ENCODE measurements around the gene SFTA2.

GRCh38 chr6:30894381-30894780 is 37.6 kb downstream of the SFTA2 start:
- TF ChIP-seq POLR2AphosphoS5 (IDR thresholded peaks at IDR 0.05; ENCODE audit: low read depth, low read length) (no peak), TAF1 (IDR thresholded peaks at IDR 0.05; ENCODE audit: borderline replicate concordance, insufficient read depth, low read length) (no peak), SIN3A (IDR thresholded peaks at IDR 0.05; ENCODE audit: borderline replicate concordance, insufficient read depth, low read length) (no peak), FOXP2 (optimal IDR thresholded peaks at IDR 0.05; ENCODE audit: borderline replicate concordance, extremely low read depth, extremely low read length, insufficient read depth) (no peak)
- TF ChIP-seq, protein P1, sequence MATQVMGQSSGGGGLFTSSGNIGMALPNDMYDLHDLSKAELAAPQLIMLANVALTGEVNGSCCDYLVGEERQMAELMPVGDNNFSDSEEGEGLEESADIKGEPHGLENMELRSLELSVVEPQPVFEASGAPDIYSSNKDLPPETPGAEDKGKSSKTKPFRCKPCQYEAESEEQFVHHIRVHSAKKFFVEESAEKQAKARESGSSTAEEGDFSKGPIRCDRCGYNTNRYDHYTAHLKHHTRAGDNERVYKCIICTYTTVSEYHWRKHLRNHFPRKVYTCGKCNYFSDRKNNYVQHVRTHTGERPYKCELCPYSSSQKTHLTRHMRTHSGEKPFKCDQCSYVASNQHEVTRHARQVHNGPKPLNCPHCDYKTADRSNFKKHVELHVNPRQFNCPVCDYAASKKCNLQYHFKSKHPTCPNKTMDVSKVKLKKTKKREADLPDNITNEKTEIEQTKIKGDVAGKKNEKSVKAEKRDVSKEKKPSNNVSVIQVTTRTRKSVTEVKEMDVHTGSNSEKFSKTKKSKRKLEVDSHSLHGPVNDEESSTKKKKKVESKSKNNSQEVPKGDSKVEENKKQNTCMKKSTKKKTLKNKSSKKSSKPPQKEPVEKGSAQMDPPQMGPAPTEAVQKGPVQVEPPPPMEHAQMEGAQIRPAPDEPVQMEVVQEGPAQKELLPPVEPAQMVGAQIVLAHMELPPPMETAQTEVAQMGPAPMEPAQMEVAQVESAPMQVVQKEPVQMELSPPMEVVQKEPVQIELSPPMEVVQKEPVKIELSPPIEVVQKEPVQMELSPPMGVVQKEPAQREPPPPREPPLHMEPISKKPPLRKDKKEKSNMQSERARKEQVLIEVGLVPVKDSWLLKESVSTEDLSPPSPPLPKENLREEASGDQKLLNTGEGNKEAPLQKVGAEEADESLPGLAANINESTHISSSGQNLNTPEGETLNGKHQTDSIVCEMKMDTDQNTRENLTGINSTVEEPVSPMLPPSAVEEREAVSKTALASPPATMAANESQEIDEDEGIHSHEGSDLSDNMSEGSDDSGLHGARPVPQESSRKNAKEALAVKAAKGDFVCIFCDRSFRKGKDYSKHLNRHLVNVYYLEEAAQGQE (IDR thresholded peaks at IDR 0.05; ENCODE audit: insufficient read depth in 1 of 2, low read depth in 2 of 2, low read length in 2 of 2) = no peak

Measured in PFSK-1 (cell line).